ENCODE measurements around the gene METTL25. TPM values are rescaled to one million over a fixed set of nuclear protein-coding genes. Genes with fewer than 3 reads are reported as not detected.

The METTL25 gene
- total and polyA plus RNA-seq, 12 donors, result 2.0 to 17.4 (median 14.0) TPM

- peaks cover 0 to 49% (median 0%) of the 10 kb centered on the region in 9 donors for H3K36me3 ChIP-seq
- intact Hi-C loops (cut with DNase I), result no loop called here
- DNase-seq (no peak), ATAC-seq (no peak)
- H3K4me1 ChIP-seq, result no peaks in the 10 kb centered on the region
- H3K27me3 ChIP-seq, result no peaks in the 10 kb centered on the region
- WGBS, 2 donors, result 92% methylated on average over 4 of the region's 4 CpGs
- no peak for TF ChIP-seq CTCF (IDR thresholded peaks at IDR 0.05)
- no peak overlapping the region for H3K27ac ChIP-seq
- no peak overlapping the region for H3K4me3 ChIP-seq
- no peaks in the 10 kb centered on the region for H3K9me3 ChIP-seq
Measured at GRCh38 chr12:82411546-82412230, 53.4 kb downstream of the METTL25 start.

DNA sequence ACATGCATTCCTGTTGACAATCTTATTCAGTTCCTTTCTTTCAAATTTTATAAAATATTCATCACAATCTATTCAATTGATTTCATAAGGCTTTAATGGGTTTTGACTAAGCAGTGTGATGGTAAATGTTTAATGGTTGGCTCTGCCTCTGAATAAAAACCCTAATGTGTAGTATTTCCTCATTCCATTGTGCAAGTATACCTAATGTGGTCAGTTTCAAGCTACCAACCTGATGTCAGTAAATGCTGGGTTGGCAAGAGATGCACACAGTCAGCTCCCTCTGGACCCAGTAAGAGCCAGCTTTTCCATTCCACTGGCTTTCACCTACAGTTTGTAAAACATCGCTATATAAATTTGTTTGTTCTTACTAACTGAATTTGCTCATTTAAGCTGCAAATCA is 53.9 kb downstream of the METTL25 start:
- no peak for TF ChIP-seq CTCF (IDR thresholded peaks at IDR 0.05)
- H3K27me3 ChIP-seq, result no peaks in the 10 kb centered on the region
- H3K4me1 ChIP-seq, result no peaks in the 10 kb centered on the region
- intact Hi-C loops (cut with DNase I), result no loop called here
- no peak overlapping the region for H3K27ac ChIP-seq
- 97 to 98% methylated on average over 1 of the region's 1 CpG for WGBS, 2 donors
- no peak for ATAC-seq
- no peak for DNase-seq
- H3K9me3 ChIP-seq, result no peaks in the 10 kb centered on the region
- no peak overlapping the region for H3K4me3 ChIP-seq
- H3K36me3 ChIP-seq, result peaks cover 0 to 49% (median 0%) of the 10 kb centered on the region in 9 donors

DNA sequence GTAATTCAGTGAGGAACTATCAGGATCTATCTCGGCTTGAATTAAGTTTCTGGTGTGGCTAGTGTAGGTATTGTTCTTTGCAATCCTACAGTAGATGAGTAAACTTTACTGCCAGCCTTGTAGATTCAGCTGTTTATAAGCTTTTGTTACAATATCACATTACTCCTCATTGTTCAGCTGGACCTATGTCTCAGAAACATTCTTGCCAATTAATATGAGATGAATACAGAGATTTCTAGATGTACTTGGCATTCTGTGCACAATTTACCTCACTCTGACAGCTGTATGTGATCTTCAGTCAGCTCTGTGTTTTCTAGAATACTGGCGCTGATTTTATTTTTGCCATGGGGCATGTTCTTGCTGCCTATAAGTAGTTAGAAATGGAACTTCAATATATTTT is 55.7 kb downstream of the METTL25 start:
- WGBS, 2 donors, result 91 to 98% methylated on average over 2 of the region's 2 CpGs
- intact Hi-C loops (cut with DNase I), result no loop called here
- H3K27ac ChIP-seq, result no peak overlapping the region
- H3K4me3 ChIP-seq, result no peak overlapping the region
- TF ChIP-seq CTCF (IDR thresholded peaks at IDR 0.05), result no peak
- no peaks in the 10 kb centered on the region for H3K4me1 ChIP-seq
- peaks cover 0 to 46% (median 0%) of the 10 kb centered on the region in 9 donors for H3K36me3 ChIP-seq
- no peaks in the 10 kb centered on the region for H3K27me3 ChIP-seq
- no peaks in the 10 kb centered on the region for H3K9me3 ChIP-seq
- DNase-seq (no peak), ATAC-seq (no peak)

- WGBS, 2 donors, result 94 to 95% methylated on average over 1 of the region's 1 CpG
- H3K4me1 ChIP-seq, result no peaks in the 10 kb centered on the region
- intact Hi-C loops (cut with DNase I), result no loop called here
- H3K4me3 ChIP-seq, result no peak overlapping the region
- no peak for TF ChIP-seq CTCF (IDR thresholded peaks at IDR 0.05)
- H3K36me3 ChIP-seq, result peaks cover 0 to 45% (median 0%) of the 10 kb centered on the region in 9 donors
- peaks cover 0 to 3% (median 0%) of the 10 kb centered on the region in 11 donors for H3K9me3 ChIP-seq
- ATAC-seq (no peak), DNase-seq (no peak)
- no peak overlapping the region for H3K27ac ChIP-seq
- H3K27me3 ChIP-seq, result no peaks in the 10 kb centered on the region
Measured at GRCh38 chr12:82414926-82415325, 56.6 kb downstream of the METTL25 start.
